ENCODE data around the gene TMEM151B.
A peak's percentile ranks its signal among the peaks of the same experiment; 100 is the strongest.

- TF ChIP-seq POLR2A (IDR thresholded peaks at IDR 0.05; ENCODE audit: low read length) (peak; percentile 65), GATA1 (IDR thresholded peaks at IDR 0.05; ENCODE audit: low read depth, low read length) (no peak)
Measured at GRCh38 chr6:44257025-44257752, 13.1 kb upstream of the TMEM151B start, which contains the start of gene SLC35B2.

All from erythroblast (primary cell).